ENCODE measurements around the gene SSH3.

GRCh38 chr11:67289651-67290479, 13.5 kb upstream of the SSH3 start:
- TF ChIP-seq CEBPB (IDR thresholded peaks at IDR 0.05) = no peak
- TF ChIP-seq FOXM1 (IDR thresholded peaks at IDR 0.05; ENCODE audit: borderline replicate concordance, low read depth) = no peak
- no peak for TF ChIP-seq RAD21 (IDR thresholded peaks at IDR 0.05; ENCODE audit: low read depth)
- no peak; the same call in 1 of the 2 replicates for TF ChIP-seq TAF1 (IDR thresholded peaks at IDR 0.05; ENCODE audit: low read depth)
- TF ChIP-seq EP300 (IDR thresholded peaks at IDR 0.05; ENCODE audit: borderline replicate concordance) = no peak
- no peak for TF ChIP-seq NFIC (IDR thresholded peaks at IDR 0.05)
- TF ChIP-seq, protein P1, sequence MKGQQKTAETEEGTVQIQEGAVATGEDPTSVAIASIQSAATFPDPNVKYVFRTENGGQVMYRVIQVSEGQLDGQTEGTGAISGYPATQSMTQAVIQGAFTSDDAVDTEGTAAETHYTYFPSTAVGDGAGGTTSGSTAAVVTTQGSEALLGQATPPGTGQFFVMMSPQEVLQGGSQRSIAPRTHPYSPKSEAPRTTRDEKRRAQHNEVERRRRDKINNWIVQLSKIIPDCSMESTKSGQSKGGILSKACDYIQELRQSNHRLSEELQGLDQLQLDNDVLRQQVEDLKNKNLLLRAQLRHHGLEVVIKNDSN (IDR thresholded peaks at IDR 0.05) = no peak
- TF ChIP-seq, protein P2, sequence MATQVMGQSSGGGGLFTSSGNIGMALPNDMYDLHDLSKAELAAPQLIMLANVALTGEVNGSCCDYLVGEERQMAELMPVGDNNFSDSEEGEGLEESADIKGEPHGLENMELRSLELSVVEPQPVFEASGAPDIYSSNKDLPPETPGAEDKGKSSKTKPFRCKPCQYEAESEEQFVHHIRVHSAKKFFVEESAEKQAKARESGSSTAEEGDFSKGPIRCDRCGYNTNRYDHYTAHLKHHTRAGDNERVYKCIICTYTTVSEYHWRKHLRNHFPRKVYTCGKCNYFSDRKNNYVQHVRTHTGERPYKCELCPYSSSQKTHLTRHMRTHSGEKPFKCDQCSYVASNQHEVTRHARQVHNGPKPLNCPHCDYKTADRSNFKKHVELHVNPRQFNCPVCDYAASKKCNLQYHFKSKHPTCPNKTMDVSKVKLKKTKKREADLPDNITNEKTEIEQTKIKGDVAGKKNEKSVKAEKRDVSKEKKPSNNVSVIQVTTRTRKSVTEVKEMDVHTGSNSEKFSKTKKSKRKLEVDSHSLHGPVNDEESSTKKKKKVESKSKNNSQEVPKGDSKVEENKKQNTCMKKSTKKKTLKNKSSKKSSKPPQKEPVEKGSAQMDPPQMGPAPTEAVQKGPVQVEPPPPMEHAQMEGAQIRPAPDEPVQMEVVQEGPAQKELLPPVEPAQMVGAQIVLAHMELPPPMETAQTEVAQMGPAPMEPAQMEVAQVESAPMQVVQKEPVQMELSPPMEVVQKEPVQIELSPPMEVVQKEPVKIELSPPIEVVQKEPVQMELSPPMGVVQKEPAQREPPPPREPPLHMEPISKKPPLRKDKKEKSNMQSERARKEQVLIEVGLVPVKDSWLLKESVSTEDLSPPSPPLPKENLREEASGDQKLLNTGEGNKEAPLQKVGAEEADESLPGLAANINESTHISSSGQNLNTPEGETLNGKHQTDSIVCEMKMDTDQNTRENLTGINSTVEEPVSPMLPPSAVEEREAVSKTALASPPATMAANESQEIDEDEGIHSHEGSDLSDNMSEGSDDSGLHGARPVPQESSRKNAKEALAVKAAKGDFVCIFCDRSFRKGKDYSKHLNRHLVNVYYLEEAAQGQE (IDR thresholded peaks at IDR 0.05; ENCODE audit: low read depth) = no peak
- no peak for TF ChIP-seq TEAD4 (IDR thresholded peaks at IDR 0.05)
- no peak for TF ChIP-seq TCF12 (IDR thresholded peaks at IDR 0.05; ENCODE audit: low read depth)
- TF ChIP-seq MAX (IDR thresholded peaks at IDR 0.05) = no peak
